HG02798 (cell line): ENCODE data around the gene ANKRD63.

Source experiments
- ATAC-seq: cut with Tn5 transposase; IDR thresholded peaks from one replicate; pipeline ENCODE4 v1.9.1; 2021; ENCODE audit warnings: mild to moderate bottlenecking; ENCODE audit not compliant: unreplicated experiment, poor library complexity

Gene ANKRD63, protein sequence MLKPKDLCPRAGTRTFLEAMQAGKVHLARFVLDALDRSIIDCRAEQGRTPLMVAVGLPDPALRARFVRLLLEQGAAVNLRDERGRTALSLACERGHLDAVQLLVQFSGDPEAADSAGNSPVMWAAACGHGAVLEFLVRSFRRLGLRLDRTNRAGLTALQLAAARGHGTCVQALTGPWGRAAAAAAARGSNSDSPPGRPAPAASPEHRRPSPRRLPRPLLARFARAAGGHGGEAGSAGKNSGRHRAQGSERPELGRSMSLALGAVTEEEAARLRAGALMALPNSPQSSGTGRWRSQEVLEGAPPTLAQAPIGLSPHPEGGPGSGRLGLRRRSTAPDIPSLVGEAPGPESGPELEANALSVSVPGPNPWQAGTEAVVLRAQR

DNA sequence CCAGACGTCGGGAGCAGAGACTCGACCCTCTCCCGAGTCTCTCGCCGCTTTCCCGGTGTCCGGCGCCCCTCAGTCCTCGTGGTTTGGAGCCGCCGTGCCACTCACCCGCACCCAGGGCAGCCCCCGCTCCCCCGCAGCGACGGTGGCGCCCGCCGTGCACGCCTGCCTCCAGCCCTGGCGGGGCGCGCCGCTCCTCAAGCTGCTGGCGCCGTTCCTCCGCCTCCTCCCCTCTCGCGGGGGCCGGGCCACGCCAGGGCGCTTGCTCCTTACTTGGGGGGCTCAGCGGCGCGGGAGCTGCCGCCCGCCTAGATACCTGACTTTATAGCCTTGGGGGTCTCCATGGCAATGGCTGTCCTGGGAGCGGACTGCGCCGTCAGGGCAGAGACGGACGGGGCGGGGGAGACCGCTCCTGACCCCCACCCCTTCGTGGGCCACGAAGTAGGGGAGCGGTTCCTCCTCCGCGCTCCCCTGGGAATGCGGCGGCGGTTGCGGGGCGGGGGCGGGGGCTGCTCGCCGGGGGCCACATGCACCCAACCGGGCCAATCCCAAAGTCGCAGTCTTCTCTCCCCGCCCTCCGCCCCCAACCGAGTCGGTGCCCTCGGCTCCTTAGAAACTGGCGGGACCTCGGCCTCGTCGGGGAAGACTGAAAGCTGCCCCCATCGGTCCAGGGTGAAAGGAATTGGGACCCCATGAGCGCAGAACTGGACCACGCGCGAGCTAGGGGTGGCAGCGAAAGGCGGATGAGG, at the start of gene ANKRD63:
ANKRD63 (minus strand) TSS at position 196 of the 746 bp plus-strand sequence. CDS start 478 bp downstream, outside the sequence.
- ATAC-seq: no peak

DNA sequence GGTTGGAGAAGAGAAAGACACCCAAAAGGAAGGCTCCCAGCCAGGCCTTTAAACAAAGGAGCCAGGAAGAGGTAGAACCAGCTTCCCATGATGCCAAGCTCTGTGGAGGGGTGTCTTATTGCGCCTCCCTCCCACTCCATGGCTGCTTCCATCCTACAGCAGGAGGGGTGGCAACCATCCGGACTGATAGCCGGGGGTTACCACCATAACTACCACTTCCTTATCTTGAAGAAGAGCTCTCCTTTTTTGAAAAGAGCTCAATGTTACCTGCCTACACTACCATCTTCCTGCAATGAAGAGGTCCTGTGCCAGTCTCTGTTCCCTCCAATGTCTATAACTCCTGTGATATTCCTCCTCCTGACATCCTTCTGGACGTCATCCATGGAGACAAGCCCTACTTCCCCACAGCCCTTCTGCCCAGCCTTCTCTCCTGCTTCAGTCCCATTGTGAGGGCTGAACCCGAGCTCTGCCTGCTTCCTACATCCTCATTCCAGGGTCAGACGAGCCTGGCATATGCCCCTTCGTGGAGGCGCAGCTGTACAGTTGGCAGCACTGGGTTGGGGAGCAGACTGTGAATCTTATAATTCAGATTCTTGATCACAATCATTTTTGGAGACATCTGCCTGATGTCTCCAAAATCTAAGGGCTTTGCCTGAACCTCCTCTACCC, 49.4 kb upstream of the ANKRD63 start:
- no peak for ATAC-seq

DNA sequence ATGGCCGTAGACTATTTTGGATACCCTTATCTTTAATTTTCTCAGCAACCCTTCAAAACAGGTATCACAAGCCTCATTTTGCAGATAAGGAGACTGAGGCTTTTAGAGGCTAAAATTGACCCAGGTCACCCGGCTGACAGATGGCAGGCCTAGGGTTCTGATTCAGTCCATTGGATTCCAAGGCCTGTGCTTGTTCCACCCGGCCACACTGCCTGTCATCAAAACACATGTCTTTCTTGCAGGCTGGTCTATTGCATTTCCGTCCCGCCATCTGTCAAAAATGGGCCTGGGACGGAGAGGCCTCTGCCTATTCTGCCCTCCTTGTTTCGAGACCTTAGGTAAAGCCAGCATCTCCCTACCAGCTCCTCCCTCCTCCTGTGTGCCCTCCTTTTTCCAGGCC, 48.8 kb upstream of the ANKRD63 start:
- no peak for ATAC-seq

DNA sequence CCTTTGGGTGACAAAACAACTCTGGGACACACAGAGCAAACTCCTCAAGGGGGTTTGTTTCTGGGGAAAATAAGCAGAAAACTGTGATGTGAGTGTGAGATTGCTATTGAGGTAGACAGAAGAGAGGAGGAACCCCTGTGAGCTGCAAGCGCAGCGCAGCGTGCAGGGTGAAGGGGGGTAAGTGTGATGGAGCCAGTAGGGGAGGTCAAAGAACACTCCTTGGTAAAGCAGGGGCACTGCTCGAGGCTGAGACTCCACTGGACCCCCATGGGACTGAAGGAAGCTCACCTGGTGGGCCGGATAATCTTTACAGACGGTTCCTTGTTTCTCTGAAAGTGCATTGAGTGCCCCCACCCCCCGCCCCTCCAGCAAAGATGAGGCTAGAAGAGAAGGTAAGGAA, 48.2 kb upstream of the ANKRD63 start:
- no peak for ATAC-seq

DNA sequence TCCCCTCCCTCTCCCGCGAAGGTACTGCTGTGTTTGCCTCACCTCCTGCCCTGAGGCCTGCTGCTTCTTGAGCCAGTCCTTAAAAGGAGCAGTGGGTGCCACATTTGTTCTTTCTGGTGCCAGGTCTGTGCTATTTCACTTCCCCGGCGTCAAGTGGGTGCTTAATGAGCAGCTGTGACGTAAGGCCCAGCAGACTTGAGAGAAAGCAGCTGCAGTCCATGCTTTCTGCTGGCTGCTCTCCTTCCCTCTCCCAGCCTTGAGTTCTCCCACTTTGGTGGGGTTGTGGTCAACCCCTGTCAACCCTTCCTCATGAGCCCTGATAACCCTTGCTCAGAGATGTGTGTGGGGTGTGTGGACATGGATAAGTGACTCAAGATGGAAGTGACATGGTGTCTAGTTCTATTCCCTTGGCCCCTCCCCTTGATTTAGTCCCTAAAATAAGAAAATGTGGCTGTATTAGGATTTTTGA, 47.5 kb upstream of the ANKRD63 start:
- ATAC-seq: no peak

DNA sequence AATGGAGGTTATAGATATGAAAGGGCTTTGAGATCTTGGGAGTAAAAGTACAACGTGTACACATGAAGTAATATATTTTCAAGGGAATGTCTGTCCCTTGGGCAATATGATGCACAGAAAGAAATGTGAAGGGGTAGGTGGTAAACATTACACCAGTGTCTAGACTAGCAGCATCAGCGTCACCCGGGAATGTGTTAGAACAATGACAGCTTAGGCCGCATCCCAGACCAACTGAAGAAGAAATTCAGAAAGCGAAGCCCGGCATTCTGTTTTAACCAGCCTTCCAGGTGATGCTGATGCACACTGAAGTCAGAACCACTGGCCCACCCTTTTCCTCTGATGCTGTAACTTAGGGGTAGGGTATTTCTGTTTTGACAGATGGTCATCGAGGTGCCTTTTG, 46.9 kb upstream of the ANKRD63 start:
- no peak for ATAC-seq

DNA sequence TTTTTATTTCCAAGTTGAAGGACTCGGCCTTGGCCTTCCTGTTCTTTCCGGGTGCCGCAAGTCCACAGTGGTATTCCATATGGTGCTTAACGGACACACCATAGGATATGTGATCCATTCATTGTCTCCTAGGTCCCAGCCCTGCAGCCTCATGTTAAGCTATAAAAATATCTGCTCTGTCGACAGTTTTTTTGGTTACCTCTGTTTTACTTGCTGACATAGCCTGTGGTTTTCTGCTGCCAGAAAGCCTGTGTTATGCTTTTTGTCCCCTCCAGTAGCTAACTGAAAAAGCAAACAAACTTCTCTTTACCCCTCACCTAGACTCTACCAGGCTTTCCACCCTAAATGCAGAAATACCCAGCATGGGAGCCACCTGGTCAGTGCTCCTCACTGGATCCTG, 45.9 kb upstream of the ANKRD63 start:
- no peak for ATAC-seq

DNA sequence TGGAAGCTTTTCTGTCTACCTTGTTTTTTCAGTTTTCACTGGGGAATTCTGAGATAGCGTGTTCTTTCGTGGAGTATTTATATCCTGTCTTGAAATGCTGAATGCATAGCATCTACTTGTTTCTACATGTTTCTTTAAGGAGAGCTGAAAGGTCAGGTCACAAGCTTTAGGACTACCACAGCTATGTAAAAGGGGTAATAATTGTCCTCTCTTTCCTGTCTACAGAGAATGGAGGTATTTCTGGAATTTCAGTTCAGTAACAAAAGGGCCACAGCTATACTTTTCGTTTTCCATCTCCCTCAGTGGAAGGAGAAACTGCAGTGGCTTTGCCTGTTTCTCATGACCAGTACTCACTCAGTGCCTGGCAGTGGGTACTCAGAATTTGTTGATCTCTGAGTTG, 45.3 kb upstream of the ANKRD63 start:
- no peak for ATAC-seq

DNA sequence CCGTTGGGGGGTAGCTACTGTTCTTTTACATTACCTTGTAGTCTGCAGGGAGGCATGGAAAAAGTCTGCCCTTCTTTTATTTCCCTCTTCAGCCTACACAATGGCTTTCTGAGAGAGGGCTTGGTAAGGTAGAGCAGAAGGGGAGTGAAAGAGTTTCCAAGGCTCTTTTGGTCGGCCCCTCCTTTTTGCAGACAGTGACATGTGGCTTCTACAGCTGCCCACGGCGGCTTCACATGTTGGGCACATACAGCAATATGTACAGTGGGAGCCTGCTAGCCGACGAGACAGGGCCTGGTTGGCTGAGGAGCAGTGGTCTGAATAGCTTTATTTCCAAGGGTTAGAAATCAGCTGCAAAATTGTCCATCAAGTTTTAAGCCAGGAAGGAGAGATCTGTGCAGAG, 44.6 kb upstream of the ANKRD63 start:
- no peak for ATAC-seq

DNA sequence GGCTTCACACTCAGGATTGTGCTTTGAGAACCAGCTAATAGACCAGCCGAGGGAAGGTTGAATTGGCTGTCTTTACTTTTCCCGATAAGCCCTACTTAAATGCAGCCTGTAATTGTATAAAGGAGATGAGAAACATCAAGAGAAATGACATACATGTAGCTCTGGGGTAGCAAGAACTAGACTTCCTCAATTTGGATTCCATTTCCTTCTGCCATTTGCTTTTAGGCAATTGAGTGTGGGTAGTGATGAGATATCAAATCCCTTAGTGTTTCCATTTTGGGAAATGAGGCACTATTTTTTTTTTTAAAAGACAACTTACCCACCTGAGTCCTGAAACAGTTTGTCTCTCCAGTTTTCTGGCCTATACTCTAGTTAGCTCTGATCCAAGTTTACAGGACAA, 42.8 kb upstream of the ANKRD63 start:
- no peak for ATAC-seq

DNA sequence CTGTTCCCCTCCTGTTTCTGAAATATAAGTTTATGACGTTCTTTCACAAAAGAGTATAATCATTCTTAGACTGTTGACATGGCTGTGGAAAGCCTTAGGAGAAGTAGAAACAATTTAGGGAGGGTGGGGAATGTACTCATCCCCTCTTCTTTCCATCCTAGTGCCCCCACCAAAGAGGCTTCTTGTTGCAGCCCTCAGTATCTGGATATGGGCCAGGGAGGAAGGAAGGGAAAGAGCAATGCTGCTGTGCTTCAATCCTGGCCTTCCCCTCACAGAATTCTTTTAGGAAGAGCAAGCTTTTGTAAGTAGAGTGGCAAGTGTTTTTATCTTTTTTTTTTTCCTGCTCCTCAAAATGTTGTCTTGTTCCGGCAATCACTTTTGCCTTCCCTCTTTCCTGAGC, 42.3 kb upstream of the ANKRD63 start:
- no peak for ATAC-seq

DNA sequence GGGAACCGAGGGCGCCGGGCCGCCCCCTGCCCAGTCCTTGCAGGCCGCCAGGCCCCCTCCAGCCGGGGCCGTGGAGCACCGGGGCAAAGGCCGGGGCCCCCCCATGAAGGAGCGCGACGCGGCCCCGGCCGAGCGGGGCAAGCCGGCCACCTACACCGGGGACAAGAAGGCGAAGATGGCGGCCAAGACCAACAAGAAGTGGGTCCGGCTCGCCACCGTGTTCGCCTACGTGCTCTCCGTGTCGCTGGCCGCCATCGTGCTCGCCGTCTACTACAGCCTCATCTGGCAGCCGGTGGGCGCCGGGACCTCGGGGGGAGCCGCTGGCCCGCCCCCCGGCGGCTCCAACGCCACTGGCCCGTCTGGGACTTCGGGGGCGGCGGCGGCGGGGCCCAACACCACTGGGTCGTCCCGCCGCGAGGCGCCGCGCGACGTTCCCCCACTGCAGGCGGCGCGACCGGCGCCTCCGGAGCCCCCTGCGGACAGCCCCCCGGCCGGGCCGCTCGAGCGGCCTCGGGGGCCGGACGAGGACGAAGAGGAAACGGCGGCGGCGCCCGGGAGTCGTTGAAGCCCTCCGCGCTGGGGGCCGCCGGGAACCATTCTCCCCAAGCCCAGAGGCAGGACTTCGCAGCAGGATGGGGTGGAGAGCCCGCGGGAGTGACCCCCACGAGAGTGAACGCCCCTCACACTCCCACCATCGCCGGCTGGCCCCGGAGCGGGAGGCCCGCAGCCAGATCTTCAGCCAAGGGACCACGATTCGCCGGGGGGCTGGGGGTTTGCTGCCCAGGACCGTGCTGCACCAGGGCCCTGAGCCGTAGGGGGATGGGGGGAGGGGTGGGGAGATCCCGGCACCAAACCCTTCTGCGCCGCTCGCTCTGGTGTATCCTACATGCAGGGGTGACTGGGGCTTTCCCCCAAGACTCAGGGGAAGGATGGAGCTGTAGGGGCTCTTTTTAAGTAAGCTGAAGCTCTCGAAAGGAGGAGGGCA, 41.4 kb upstream of the ANKRD63 start:
- ATAC-seq: no peak

DNA sequence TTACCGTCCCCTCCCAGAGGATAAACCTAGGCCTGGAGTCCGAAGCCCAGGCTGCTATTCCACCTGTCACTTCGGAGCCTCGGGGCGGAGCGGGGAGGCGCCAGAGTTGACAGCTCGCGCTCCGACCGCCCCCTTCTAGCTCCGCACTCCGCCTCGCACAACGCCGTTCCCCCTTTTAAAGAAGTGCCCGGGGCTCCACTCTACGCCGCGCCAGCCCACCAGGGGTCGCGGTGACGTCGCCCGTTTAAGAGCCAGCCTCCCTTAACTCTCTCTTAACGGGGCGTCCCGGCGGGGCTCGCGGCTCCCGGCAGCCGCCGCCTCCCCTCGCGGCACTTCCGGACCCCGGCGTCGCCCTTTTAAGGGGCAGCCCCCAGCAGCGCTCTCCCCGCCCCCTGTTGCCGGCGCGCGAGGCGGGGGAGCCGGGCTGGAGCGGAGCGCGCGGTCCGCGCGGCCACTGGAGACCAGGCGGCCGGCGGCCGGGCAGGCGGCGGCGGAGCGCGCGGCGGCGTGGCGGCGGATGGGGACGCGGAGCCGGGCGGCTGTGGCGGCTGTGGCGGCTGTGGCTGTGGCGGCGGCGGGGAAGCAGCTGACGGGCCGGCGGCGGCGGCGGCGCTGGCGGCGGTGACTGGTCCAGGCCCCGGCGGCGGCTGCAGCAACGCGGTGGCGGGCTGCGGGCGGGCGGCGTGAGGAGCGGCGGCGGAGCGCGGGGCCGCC, 40.5 kb upstream of the ANKRD63 start, which contains the start of gene INAFM2:
INAFM2 (plus strand) TSS at position 454 of the 714 bp plus-strand sequence. CDS start 364 bp downstream, outside the sequence.
- peak; percentile 89 for ATAC-seq

DNA sequence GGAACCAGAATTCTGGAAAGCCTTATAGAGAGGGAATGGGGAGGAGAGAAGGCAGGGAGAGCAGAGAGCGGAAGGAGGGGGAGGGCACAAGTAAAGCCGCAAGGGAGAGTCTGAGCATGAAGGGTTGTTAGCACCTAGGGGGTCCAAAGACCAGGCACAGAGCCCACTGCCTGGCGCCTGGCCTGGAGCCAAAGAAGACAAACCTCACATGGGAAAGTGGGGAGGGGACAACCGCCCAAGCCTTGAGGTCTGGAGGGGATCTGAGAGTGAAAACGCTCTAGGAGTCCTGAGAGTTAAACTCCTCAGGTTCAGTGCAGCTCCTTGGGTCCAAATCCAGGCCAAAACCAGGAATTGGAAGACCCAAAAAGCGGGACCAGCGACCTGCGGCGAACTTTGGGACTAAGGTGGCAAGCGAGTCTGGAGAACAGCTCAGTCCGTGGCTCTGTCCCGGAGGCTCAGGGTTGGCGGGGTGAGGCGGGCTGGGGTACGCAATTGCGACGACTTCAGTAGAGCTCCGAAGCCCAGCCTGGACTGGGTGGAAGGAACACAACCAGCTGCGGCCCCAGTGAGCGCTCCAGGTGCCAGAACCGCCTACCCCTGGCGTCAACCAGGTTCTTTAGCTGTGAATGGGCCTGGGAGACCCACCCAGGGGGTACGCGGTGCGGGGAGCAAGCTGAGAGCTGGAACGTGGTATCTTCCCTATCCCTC, 39.8 kb upstream of the ANKRD63 start:
- ATAC-seq: no peak

DNA sequence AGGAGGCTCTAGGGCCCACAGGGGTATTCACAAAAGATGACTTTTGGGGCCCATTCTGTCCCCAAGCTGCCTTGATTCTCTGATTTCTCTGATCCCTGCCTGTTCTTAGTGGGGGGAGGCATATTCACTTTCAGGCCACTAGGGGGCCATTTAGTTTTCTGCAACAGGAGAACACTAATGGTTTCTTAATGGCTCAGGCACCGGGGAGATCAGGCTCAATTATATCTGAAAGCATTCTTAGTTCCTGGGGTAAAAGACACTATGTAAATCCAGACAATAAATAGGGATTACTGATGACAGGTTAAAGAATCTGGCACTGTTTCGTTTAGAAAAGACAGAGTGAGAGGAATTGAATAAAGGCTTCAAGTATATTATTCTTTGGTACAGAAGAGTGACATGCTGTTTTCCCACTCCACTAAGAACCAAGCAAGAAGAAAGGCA, 38.1 kb upstream of the ANKRD63 start:
- no peak for ATAC-seq

DNA sequence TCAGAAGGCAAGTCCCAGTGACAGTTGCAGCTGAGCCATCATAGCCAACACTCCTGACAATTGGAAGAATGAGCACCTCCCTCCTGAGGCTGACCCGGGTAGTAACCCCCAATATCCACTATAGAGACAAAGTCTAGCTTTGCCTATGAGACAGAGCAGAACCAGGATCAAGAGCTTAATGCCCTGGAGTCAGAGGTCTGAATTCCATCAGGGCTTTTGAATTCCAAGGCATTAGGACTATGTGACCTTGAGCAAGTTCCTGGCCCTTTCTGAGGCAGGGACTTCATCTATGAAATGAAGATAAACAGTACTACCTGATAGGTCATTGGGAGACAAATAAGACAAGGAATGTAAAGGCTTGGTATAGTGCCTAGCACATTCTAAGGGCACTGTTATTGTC, 37.5 kb upstream of the ANKRD63 start:
- ATAC-seq: no peak

DNA sequence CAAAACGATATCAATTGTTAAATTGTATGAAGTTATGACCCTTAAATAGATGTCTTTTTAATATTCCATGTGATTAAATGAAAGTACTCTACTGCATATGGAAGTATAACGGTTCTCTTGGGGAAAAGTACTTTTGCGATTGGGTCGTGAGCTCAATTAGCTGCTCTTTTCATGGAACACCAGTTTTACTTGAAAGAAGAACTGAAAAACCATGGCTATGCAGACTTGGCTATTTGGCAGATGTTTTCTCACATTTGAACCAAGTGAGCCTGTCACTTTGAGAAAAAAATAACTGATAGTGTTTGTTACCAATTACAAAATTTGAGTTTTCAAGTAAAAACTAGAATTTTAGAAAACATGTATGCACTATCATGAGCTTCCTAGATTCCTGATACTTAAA, 34.7 kb upstream of the ANKRD63 start:
- no peak for ATAC-seq

DNA sequence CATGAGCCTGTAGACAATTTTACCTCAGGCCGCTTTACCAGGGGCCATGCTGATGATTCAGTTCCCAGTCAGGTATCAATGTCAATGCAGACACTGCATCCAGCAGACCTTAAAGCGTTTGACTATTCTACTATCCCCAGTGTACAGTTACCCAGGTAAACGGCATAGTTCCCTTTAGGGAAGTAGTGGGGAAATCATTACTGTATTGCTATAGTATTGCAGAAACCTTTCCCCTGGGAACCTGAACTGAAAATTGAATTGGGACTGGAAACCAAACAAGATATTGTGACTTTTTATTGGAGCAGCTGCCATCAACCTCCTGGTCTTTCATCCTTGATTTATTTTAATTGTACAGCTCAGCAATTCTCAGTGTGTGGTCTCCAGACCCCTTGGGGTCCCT, 34.1 kb upstream of the ANKRD63 start:
- no peak for ATAC-seq
